SK-N-MC (cell line): ENCODE measurements around the gene RGL1.

ENCODE experiments used
- DNase-seq: peaks from one replicate; pipeline ENCODE4 v3.0.0-alpha.2; 2011; ENCODE audit warnings: low read depth, low spot score
- H3K27ac ChIP-seq: fragments of 200-600 bp; sonication (generic); 2 replicates; pipeline ENCODE4 v1.5.1; 2016; ENCODE audit warnings: mixed run types
- H3K36me3 ChIP-seq: fragments of 200-600 bp; sonication (generic); 2 replicates; pipeline ENCODE4 v1.6.1; 2017; ENCODE audit warnings: antibody characterized with exemption, low read length, mixed read lengths; ENCODE audit not compliant: insufficient read depth
- H3K4me3 ChIP-seq: fragments of 200-600 bp; sonication (generic); 2 replicates; pipeline ENCODE4 v1.5.1; 2016
- H3K9ac ChIP-seq: fragments of 200-600 bp; sonication (generic); 2 replicates; pipeline ENCODE4 v1.8.0; 2017; ENCODE audit warnings: mixed run types, mixed read lengths; ENCODE audit not compliant: insufficient read length
- H3K9me3 ChIP-seq: fragments of 200-600 bp; sonication (generic); 2 replicates; pipeline ENCODE4 v1.6.1; 2017; ENCODE audit warnings: low read depth, mild to moderate bottlenecking, antibody characterized with exemption, low read length, moderate library complexity, mixed read lengths
- EZH2 ChIP-seq: fragments of 200-600 bp; sonication (generic); IDR thresholded peaks from one replicate; pipeline ENCODE4 v1.6.1; 2017; ENCODE audit warnings: antibody characterized with exemption
- FOXP2 ChIP-seq: optimal IDR thresholded peaks from 2 replicates; pipeline ENCODE3; 2011; ENCODE audit warnings: mild to moderate bottlenecking, moderate library complexity; ENCODE audit not compliant: insufficient read depth; ENCODE audit errors: extremely low read length, control extremely low read depth
- POLR2AphosphoS5 ChIP-seq: IDR thresholded peaks from 2 replicates; pipeline ENCODE4 v1.6.1; 2012; ENCODE audit warnings: mild to moderate bottlenecking, low read depth, low read length, borderline replicate concordance

Gene RGL1

DNA sequence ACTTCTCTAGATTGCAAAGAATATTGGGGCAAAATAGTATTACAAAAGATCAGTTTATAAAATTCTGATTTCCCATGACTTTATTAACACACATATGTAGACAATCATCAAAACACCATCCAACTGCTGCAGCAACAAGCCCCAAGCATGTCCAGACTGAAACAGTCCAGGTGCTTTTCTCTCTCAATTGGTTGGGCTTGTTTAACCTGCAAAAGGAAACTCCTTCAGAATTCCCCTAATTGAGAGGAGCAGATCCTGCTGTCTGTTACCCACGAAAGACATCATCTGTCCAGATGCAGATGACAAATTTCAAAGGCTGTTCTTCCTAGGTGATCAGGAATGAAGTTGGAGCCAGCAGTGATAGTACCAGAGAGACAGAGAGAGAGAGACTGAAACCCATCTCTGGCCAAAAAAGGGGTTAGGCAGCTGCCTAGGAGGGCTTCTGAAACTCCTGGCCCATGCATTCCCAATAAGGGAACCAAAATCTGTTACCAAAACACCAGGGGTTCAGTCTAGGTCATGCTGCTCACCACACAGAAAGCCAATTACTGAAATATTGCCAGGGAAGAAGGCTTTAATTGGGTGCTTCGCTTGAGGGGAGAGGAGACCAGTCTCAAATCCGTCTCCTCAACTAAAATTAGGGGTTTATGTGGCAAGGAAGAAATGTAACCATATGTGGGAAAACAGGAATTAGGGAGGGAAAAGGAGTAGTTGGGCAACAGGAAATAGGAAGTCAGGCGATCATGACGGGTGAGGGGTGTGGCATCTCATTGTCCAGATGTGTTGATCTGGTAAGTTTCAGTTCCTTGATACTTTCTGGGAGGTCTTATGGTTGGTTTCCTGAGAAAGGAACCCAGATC, 34.7 kb upstream of the RGL1 start:
- H3K4me3 ChIP-seq: no peak overlapping the region
- no peak overlapping the region for H3K27ac ChIP-seq
- 0 out of 2 replicates have a peak, but pooled peaks cover 7% of the 10 kb centered on the region for H3K9me3 ChIP-seq
- H3K36me3 ChIP-seq: peaks cover 16% of the 10 kb centered on the region; the same call in 1 of the 2 replicates
- no peak overlapping the region for H3K9ac ChIP-seq
- TF ChIP-seq EZH2 (no peak), FOXP2 (no peak), POLR2AphosphoS5 (no peak)
- DNase-seq: no peak

DNA sequence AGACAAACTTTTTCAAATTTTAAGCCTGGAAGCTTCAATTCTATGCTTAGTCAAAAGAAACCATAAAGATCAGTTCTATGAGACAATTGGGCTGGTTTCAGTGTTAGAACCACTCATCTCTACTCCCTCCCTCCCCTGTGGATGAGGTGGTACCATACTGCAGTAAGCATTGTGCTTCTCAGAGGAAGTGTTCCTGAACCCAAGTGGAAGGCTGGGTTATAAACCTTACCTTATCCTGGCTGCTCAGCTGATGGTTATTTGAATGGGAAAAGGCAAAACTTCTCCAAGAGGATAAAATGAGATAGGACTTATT, 34.1 kb upstream of the RGL1 start:
- Histone ChIP-seq H3K4me3 (no peak overlapping the region), H3K27ac (no peak overlapping the region), H3K36me3 (peaks cover 20% of the 10 kb centered on the region; the same call in 1 of the 2 replicates), H3K9me3 (0 out of 2 replicates have a peak, but pooled peaks cover 7% of the 10 kb centered on the region), H3K9ac (no peak overlapping the region)
- DNase-seq: no peak
- TF ChIP-seq POLR2AphosphoS5: no peak
- TF ChIP-seq EZH2: no peak
- no peak for TF ChIP-seq FOXP2

DNA sequence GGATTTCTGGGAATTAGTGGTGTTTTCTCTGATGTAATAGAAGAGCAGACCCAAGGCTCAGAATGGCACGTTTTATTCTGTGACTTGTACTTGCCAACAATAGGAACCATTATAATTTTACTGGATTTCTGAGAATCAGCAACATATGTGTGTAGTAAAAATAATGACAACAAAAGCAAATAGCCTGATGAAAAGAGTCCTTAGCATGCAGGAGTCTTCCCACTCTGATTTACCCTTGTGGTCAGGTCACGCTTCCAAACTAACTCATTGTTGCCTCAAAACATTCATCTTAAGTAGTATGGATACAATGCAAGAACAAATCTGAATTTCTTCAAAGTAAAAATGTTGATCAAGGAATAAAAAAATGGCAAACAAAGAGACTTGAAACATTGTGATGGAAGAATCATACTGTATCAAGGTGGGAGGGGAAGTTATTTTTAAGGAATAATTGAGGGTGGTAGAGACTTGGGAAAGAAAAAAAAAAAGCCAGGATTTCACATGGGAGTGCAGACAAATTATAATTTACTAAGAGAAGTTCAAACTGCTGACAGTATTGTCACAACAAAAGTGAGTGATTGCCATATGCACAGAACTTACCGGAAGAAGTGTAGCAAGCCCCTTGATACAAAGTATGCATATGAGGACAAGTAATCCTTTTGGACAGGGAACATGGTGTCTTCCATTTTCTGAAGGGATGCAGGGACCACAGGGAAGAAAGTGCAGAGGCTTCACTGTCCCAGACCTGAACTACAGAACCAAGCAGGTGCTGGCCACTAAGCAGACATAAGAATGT, 31.2 kb upstream of the RGL1 start:
- DNase-seq: no peak
- no peak overlapping the region for H3K9ac ChIP-seq
- H3K9me3 ChIP-seq: 0 out of 2 replicates have a peak, but pooled peaks cover 7% of the 10 kb centered on the region
- no peak for TF ChIP-seq EZH2
- TF ChIP-seq POLR2AphosphoS5: no peak
- no peak for TF ChIP-seq FOXP2
- H3K4me3 ChIP-seq: no peak overlapping the region
- peaks cover 20% of the 10 kb centered on the region; the same call in 1 of the 2 replicates for H3K36me3 ChIP-seq
- H3K27ac ChIP-seq: no peak overlapping the region

DNA sequence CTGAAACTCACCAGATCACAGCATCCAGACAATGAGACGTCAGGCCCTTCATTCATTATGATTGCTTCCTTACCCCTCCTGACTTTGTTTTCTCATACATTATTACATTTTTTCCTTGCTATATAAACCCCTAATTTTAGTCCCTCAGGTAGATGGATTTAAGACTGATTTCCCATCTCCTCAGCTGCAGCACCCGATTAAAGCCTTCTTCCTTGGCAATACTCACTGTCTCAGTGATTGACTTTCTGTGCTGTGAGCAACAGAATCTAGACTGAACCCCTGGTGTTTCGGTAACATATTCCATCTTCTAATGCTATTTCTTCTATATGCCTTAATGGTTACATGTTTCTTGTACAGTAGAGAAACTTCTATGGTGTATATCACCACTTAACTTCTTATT, 30.0 kb upstream of the RGL1 start:
- H3K36me3 ChIP-seq: peaks cover 15% of the 10 kb centered on the region; the same call in 1 of the 2 replicates
- no peak overlapping the region for H3K9ac ChIP-seq
- H3K27ac ChIP-seq: no peak overlapping the region
- TF ChIP-seq FOXP2 (no peak), POLR2AphosphoS5 (no peak), EZH2 (no peak)
- DNase-seq: no peak
- 0 out of 2 replicates have a peak, but pooled peaks cover 7% of the 10 kb centered on the region for H3K9me3 ChIP-seq
- H3K4me3 ChIP-seq: no peak overlapping the region

DNA sequence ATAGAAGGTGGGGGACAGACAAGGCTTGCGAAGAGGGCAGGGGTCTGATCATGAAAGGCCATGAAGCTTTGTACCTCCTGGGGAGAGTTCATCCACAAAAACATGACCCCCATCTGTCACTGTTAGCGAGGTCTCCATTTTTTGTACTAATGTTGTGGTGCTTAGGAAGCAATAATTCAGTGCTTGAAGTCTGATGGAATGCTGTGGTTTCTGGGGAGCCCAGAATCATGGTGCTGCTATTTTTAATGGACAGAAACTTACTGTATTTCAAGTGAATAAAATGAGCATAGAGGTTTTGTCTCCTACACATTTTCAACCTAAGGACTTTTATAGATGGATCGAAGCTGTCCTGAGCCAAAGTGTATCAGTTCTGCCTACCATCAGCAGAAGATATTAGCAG, 28.2 kb upstream of the RGL1 start:
- TF ChIP-seq POLR2AphosphoS5 (no peak), EZH2 (no peak), FOXP2 (no peak)

DNA sequence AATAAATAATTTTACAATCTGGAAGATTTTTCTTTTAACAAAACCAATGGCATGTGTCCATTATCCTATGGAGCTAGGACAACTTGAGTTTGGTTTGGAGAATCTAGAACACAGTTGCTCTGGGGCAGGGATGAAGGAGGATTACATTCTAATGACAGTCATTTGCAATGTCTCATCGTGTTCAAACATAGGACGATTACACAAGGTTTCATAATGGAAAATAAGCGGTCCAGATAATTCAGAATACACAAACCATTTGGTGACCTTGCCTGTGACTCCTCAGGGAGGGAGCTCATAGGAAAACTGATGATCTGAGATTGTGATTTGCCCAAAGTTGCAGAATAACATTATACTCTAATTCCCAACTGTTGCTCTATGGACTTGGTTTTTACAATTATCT, 27.6 kb upstream of the RGL1 start:
- DNase-seq: no peak
- Histone ChIP-seq H3K9me3 (0 out of 2 replicates have a peak, but pooled peaks cover 7% of the 10 kb centered on the region), H3K36me3 (peaks cover 15% of the 10 kb centered on the region; the same call in 1 of the 2 replicates), H3K4me3 (peak overlapping the region; percentile 52), H3K9ac (peak overlapping the region; percentile 82), H3K27ac (peak overlapping the region; percentile 100)
- TF ChIP-seq FOXP2 (no peak), EZH2 (no peak), POLR2AphosphoS5 (no peak)

More for the DNA sequence above, 28.2 kb upstream of the RGL1 start:
- no peak for DNase-seq
- Histone ChIP-seq H3K9me3 (0 out of 2 replicates have a peak, but pooled peaks cover 7% of the 10 kb centered on the region), H3K4me3 (peak overlapping the region; percentile 52; the same call in 1 of the 2 replicates), H3K9ac (peak overlapping the region; percentile 82), H3K36me3 (peaks cover 15% of the 10 kb centered on the region; the same call in 1 of the 2 replicates), H3K27ac (peak overlapping the region; percentile 100)

DNA sequence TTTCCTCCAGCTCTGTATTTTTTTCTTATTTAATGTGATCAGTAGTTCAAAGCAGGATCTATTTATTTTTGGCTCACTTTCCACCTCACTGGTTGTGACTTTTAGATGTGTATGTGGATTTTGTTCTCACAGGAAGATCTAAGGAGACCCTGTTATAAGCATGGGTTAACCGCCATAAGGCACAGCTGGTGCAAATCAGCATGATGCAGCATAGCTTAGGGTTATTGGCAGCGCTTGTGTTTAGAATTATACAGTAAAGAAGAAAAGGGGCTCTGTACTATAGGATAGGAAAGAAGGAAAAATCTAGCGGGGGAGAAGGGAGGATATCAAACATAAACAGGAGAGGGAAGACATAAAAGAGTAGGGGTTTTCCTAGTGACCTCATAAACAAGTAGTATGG, 26.9 kb upstream of the RGL1 start:
- H3K36me3 ChIP-seq: peaks cover 15% of the 10 kb centered on the region; the same call in 1 of the 2 replicates
- H3K4me3 ChIP-seq: peak overlapping the region; percentile 52
- TF ChIP-seq EZH2: no peak
- TF ChIP-seq POLR2AphosphoS5: peak; percentile 57; the same call in 1 of the 2 replicates
- TF ChIP-seq FOXP2: peak; percentile 70
- H3K27ac ChIP-seq: peak overlapping the region; percentile 100
- H3K9me3 ChIP-seq: 0 out of 2 replicates have a peak, but pooled peaks cover 7% of the 10 kb centered on the region
- DNase-seq: peak; percentile 93
- H3K9ac ChIP-seq: peak overlapping the region; percentile 82
